Heart left ventricle (tissue), 16 donors: Measurements from ENCODE around the gene BAZ2A. TPM values are rescaled to one million over a fixed set of nuclear protein-coding genes. Genes with fewer than 3 reads are reported as not detected.

Experiments
- ATAC-seq, 4 donors: fragments of 200-7000 bp; cut with Tn5 transposase; one replicate each; pipeline ENCODE4 v1.9.1; 2020 to 2022; ENCODE audit warnings: moderate library complexity in 4 of 4, mild to moderate bottlenecking in 3 of 4, moderate number of reproducible peaks in 1 of 4
- DNase-seq, 5 donors: peaks; one replicate each; pipeline ENCODE4 v3.0.0-alpha.2; 2020
- H3K27ac ChIP-seq, 12 donors: fragments of 200-600 bp; sonication (generic) in 4 of 12; one replicate each; pipeline versions ENCODE4 v1.5.0 to v1.8.0; 2016 to 2022; ENCODE audit warnings: mild to moderate bottlenecking in 2 of 12
- H3K27me3 ChIP-seq, 9 donors: fragments of 200-600 bp; sonication (generic) in 2 of 9; one replicate each; pipeline versions ENCODE4 v1.5.1 to v1.8.0; 2016 to 2022; ENCODE audit warnings: mild to moderate bottlenecking in 3 of 9
- H3K36me3 ChIP-seq, 9 donors: fragments of 200-600 bp; sonication (generic) in 2 of 9; one replicate each; pipeline versions ENCODE4 v1.5.0 to v1.8.0; 2018 to 2022; ENCODE audit warnings: mild to moderate bottlenecking in 2 of 9
- H3K4me1 ChIP-seq, 12 donors: fragments of 200-600 bp; sonication (generic) in 4 of 12; one replicate each; pipeline versions ENCODE4 v1.5.0 to v1.8.0; 2016 to 2022; ENCODE audit warnings: mild to moderate bottlenecking in 3 of 12
- H3K4me3 ChIP-seq, 12 donors: fragments of 200-600 bp; sonication (generic) in 4 of 12; one replicate each; pipeline versions ENCODE4 v1.5.0 to v1.8.0; 2017 to 2022; ENCODE audit warnings: mild to moderate bottlenecking in 9 of 12, moderate library complexity in 4 of 12
- H3K9me3 ChIP-seq, 12 donors: fragments of 200-600 bp; sonication (generic) in 4 of 12; one replicate each; pipeline versions ENCODE4 v1.5.0 to v1.8.0; 2016 to 2022; ENCODE audit warnings: mild to moderate bottlenecking in 1 of 12
- CTCF ChIP-seq, 12 donors: fragments of 200-600 bp; sonication (generic) in 4 of 12; IDR thresholded peaks; one replicate each; pipeline versions ENCODE4 v1.5.0 to v1.8.0; 2018 to 2022; ENCODE audit warnings: antibody characterized with exemption in 12 of 12, mild to moderate bottlenecking in 5 of 12
- POLR2A ChIP-seq, 2 donors: fragments of 450-650 bp; IDR thresholded peaks; one replicate each; pipeline ENCODE4 v1.6.1; 2017; ENCODE audit warnings: antibody characterized with exemption in 2 of 2, mild to moderate bottlenecking in 2 of 2, moderate library complexity in 2 of 2
- WGBS, 4 donors: extraction: QIAGEN DNeasy Blood & Tissue Kit in 2 of 4; methylation state at CpG; one replicate each; pipeline versions ENCODE4 v1.1.5 to v1.1.7; 2013 to 2018; 5-methylcytosine and 5-hydroxymethylcytosine counted together
- intact Hi-C, 10 donors: fragments of 100-400 bp; cut with DNase I; formaldehyde crosslinking; loops; one replicate each; pipeline versions ENCODE4 v1.11.1 to v1.14.2; 2022
- polyA plus RNA-seq, 2 donors: library from polyadenylated mRNA; stranded (reverse); fragments of 200-250 nt; gene quantifications; one replicate each; pipeline ENCODE4 v1.2.3, GENCODE V29; 2013
- total RNA-seq, 9 donors: library from RNA; depleted of rRNA in 2 of 9; stranded (reverse); fragments of >200 nt in 2 of 9; fragmentation: NEBNext Ultra II Directional in 3 of 9; extraction: Animal tissue kit (Norgen Biotek cat#: 25700) in 3 of 9; gene quantifications; one replicate each; pipeline versions ENCODE4 v1.1.0 to v1.2.4, GENCODE V29; 2016 to 2023
- donor health status: ischemic (EF 13 %, LVEDD 7.1; RV severe dilation, severe dysfunction).
- donor health status: healthy with polysubstance abuse.
- donor health status: DM: no; HTN: yes; CAD: no.
- donor health status: DM: no; HTN: no; CAD: no.
- donor health status: ischemic (EF 25% LVEDD 6.9; RV normal size, moderate dysfunction).
- donor health status: ischemic (EF 25% LVEDD 5.7; RV mildly dilated, moderate dysfunction).
- donor health status: healthy.
- donor health status: DM: yes; HTN: yes; CAD: no.
- donor health status: ischemic (EF 35%, LVEDD 5.7; RV mildly dilated, moderate dysfunction).
- donor health status: nonischemic (EF 11% LVEDD 7.7; RV severe dilation, severe dysfunction).
- donor health status: DM: yes; HTN: yes; CAD: no.
- donor health status: PGD.
- donor health status: ischemic (EF 29% LVEDD 5.4; RV normal size, mild dysfunction).
- donor health status: nonischemic (EF 23%, LVEDD 6.1; RV moderate dilation, normal function).

The BAZ2A gene
- total and polyA plus RNA-seq, 11 donors: 25.2 to 71.5 (median 36.4) TPM

- intact Hi-C loops: loop anchor here in 4 of 10 donors (5.0 to 10.0 kb wide), 3 partner anchors 41 to 84 kb away; partner anchors contain the start of gene NACA (in 3 of the 4)
- H3K4me3 ChIP-seq: no peak overlapping the region
- DNase-seq (no peak), ATAC-seq (no peak)
- no peak overlapping the region for H3K27ac ChIP-seq
- WGBS, 4 donors: 61 to 81% (median 66%) methylated on average over 6 of the region's 6 CpGs
- no peaks in the 10 kb centered on the region for H3K27me3 ChIP-seq
- peaks cover 3 to 82% (median 53%) of the 10 kb centered on the region in 12 donors for H3K4me1 ChIP-seq
- TF ChIP-seq POLR2A (IDR thresholded peaks at IDR 0.05) (no peak), CTCF (IDR thresholded peaks at IDR 0.05) (no peak)
- H3K9me3 ChIP-seq: no peaks in the 10 kb centered on the region
- H3K36me3 ChIP-seq: peaks cover 3 to 79% (median 74%) of the 10 kb centered on the region in 9 donors
Observed at GRCh38 chr12:56641219-56641618, 11.1 kb upstream of the BAZ2A start.

- H3K9me3 ChIP-seq: no peaks in the 10 kb centered on the region
- WGBS, 4 donors: 34 to 54% (median 46%) methylated on average over 2 of the region's 2 CpGs
- intact Hi-C loops: loop anchor here in 5 of 10 donors (2.0 to 10.0 kb wide), 5 partner anchors 35 to 120 kb away; partner anchors contain the start of gene RBMS2 (in 4 of the 5)
- ATAC-seq (no peak), DNase-seq (no peak)
- H3K4me1 ChIP-seq: peaks cover 6 to 82% (median 50%) of the 10 kb centered on the region in 12 donors
- H3K27me3 ChIP-seq: no peaks in the 10 kb centered on the region
- H3K4me3 ChIP-seq: no peak overlapping the region
- H3K27ac ChIP-seq: peak overlapping the region; percentile 6 to 98 (median 96)
- TF ChIP-seq CTCF (IDR thresholded peaks at IDR 0.05) (no peak), POLR2A (IDR thresholded peaks at IDR 0.05) (no peak)
- peaks cover 3 to 56% (median 53%) of the 10 kb centered on the region in 9 donors for H3K36me3 ChIP-seq
Observed at GRCh38 chr12:56637621-56638020, 7.5 kb upstream of the BAZ2A start.

DNA sequence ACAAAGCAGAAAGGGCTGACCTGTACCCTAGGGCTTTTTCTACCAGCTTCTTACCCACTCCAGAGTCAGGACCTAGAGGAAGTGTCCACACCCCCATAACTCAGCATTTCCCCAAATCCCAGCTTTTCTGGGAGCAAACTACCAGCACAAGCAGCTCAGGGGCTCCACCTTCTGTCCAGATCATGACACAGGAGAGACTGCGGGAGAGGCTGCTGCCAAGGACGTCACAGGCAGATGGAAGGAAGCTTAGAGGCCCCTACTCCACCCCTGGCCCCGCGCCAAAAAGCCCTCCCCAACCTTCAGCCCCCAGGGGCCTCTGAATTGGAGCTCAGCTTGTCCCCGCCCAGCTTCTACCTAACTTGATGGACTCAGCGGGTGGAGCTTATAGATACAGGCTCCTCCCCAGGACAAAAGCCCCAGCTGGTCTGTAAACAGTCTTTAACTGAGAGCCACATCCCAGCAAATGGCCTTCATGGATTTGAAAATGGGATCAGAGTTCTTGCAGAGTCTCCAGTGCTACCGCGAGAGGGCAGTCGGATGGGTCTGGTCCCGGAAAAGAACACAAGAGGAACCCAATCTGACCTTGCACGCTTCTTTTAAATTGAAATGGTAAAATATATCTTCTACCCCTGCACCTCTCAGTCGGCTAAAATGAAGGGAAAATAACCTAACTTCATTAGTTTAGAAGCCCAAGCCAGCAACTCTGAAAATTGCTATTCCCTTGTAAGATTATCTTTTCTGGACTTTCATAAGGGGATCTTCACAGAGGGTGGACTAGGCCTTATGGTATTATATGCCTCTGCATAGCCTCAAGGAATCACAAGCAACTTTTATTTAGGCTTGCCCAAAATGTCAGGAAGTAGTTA lies 6.8 kb upstream of the BAZ2A start:
- H3K27ac ChIP-seq: peak overlapping the region; percentile 83 to 98 (median 96)
- intact Hi-C loops: loop anchor here in 5 of 10 donors (1.0 to 10.0 kb wide), 6 partner anchors 35 to 124 kb away; partner anchors contain the start of gene RBMS2 (in 4 of the 5)
- ATAC-seq (peak; percentile 77 to 87 (median 84)), DNase-seq (peak; percentile 98 to 100 (median 99))
- peaks cover 0 to 49% (median 45%) of the 10 kb centered on the region in 9 donors for H3K36me3 ChIP-seq
- 0 to 2% (median 1%) methylated on average over 11 to 12 of the region's 12 CpGs for WGBS, 4 donors
- TF ChIP-seq POLR2A (IDR thresholded peaks at IDR 0.05) (peak in 1 of 2 donors; percentile 73), CTCF (IDR thresholded peaks at IDR 0.05) (peak; percentile 48 to 82 (median 67))
- H3K4me3 ChIP-seq: peak overlapping the region in 11 of 12 donors; percentile 60 to 87 (median 83)
- peaks cover 13 to 82% (median 51%) of the 10 kb centered on the region in 12 donors for H3K4me1 ChIP-seq
- no peaks in the 10 kb centered on the region for H3K9me3 ChIP-seq
- H3K27me3 ChIP-seq: no peaks in the 10 kb centered on the region
